G401.6 (cell line): Measurements from ENCODE around the gene TTC3.
"Not testable (repeated sequence)": the region's sequence is repeated elsewhere in the genome, so short reads cannot be mapped to it uniquely, and the experiment has no call there.

ENCODE experiments used
- FAIRE-seq: peaks from 2 replicates; lab custom pipeline; 2012; peaks lifted over from hg19 to GRCh38; lab: Jason Lieb, UNC

Gene TTC3

DNA sequence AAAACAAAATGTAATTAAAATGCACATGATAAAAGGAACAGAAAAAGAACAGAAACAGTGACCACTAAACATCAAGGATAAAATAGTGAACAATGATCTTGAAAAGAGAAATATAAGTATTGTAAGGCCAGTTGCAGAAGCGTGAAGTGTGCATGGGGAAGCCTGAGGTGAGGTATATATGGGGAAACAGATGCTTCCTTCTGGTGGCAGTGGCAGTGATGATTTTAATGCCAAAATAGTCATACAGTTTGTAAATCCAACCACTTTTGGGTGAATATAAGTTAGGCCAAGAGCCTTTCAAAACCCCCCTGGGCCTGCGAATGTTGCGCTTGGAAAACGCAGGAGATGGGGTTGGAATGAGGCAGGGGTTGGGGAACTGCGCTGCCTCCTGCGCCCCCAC is 27.3 kb downstream of the TTC3 start:
- no peak for FAIRE-seq

DNA sequence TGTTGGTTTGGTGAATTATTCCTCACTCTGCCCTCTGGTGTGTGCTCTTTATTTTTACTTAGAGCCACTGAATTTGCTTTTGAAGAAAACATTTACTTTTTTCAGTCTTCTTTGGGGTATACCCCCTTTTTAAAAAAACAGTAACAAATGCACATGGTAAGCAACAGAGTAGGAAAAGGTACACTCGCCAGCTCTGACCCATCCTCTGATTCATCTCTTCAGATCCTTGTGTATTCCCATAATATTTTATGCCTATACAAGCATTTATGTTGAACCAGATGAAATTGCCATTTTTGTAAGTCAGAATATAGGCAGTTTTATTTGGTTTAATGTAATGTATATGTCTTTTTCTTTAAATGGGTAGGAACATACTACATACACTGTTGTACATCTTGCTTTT is 28.3 kb downstream of the TTC3 start:
- no peak for FAIRE-seq

DNA sequence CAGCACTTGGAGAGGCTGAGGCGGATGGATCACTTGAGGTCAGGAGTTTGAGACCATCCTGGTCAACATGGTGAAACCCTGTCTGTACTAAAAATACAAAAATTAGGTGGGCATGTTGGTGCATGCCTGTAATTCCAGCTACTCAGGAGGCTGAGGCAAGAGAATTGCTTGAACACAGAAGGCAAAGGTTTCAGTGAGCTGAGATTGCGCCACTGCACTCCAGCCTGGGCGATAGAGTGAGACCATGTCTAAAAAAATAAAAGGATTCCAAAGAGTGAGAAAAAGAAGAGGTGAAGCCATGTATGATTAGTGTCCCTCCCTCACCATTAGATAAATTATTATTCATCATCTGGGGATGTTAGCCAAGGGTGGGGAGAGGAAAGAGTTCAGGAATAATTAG is 29.7 kb downstream of the TTC3 start:
- not testable (repeated sequence) for FAIRE-seq

GRCh38 chr21:37106998-37107397 is 33.9 kb downstream of the TTC3 start:
- no peak for FAIRE-seq

DNA sequence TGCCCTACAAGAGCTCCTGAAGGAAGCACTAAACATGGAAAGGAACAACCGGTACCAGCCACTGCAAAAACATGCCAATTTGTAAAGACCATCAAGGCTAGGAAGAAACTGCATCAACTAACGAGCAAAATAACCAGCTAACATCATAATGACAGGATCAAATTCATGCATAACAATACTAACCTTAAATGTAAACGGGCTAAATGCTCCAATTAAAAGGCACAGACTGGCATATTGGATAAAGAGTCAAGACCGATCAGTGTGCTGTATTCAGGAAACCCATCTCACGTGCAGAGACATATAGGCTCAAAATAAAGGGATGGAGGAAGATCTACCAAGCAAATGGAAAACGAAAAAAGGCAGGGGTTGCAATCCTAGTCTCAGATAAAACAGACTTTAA is 38.0 kb downstream of the TTC3 start:
- FAIRE-seq = not testable (repeated sequence)

- not testable (repeated sequence) for FAIRE-seq
These were observed 41.2 kb downstream of the TTC3 start for GRCh38 chr21:37114301-37114700.

DNA sequence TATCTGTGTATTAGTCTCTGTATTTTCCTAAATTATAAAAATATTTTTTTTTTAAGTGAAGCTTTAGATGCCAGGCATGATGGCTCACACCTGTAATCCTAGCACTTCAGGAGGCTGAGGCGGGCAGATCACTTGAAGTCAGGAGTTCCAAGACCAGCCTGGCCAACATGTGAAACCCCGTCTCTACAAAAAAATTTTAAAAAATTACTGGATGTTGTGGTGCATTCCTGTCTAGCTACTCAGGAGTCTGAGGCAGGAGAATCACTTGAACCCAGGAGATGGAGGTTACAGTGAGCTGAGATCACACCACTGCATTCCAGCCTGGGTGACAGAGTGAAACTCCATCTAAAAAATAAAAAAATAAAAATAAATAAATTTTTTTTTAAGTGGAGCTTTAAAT is 43.4 kb downstream of the TTC3 start:
- not testable (repeated sequence) for FAIRE-seq

DNA sequence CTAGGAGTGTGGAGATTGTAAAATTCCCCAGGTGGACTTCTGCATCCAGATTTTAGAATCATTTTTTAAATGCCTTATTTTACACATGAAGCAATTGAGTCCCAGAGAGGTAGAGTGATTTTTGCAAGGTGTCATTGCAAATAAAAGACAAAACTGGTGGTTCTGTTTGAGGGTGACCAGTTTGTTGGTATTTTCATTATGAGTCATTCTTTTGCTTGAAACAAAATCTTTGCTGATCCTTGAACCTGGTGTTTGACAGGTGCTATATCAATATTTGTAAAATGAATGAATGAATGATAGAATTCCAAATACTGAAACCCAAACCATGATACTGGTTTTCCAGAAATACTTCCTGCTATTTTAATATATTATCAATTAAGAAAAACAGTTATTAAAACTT is 44.1 kb downstream of the TTC3 start:
- no peak for FAIRE-seq

- FAIRE-seq = no peak
These were observed 45.3 kb downstream of the TTC3 start for GRCh38 chr21:37118187-37118826.

DNA sequence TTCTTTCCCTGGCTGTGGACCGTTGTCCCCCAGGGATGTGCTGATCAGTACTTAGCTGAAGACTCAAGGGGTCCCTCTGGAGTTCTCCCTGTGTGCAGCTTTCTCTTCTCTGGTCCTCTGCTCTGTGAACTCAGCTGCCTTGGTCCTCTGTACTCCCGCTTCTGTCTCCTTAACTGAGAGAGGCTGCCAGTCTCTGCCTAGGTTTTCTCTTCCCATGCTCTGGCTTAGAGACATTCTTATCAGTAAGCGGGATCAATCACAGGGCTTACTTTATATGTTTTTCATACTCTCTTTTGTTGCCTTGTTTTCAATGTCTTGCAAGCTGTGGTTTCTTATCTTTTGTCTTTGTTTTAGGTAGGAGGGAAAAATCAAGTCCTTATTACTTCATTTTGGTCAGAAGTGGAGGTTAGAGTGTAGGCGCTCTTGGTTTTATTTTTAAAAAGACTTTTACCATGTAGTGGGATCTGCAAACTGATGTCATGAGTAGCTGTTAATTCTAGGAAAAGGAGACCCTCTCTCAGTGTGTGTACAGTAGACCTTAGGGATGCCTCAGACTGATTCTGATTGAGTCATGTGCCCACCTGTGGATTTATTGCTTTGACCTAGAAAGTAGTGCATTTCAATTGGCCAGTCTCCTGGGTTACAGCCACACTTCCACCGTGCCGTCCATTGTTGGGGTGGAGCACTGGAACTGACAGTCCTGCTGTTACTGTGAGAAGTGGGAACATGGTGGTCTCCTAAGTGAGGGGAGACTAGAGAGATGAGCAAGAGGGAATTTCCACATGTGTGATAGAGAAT is 46.6 kb downstream of the TTC3 start:
- no peak for FAIRE-seq

DNA sequence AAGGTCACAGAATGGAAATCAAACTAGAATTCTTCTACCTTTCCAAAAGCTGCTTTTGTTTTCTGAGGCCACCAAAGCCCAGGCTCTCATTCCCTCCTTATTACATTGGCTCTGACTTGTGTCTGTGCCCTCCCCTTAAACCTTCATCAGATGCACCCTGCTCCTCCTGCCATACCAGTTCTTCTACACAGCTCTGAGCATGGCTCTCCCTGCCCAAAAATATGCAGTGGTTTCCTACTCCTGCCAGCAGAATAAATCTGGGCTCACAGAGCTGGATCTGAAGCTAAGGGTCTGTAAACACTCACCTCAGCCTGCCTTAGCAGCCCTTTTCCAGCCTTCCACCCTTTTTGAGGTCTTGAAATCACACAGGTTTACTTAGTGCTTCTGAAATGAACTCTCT is 55.0 kb downstream of the TTC3 start:
- FAIRE-seq = no peak

GRCh38 chr21:37130971-37131370 is 57.9 kb downstream of the TTC3 start:
- FAIRE-seq = no peak

GRCh38 chr21:37136261-37136660 is 63.2 kb downstream of the TTC3 start:
- no peak for FAIRE-seq

- no peak for FAIRE-seq
These were observed 63.7 kb downstream of the TTC3 start for GRCh38 chr21:37136744-37137143.

DNA sequence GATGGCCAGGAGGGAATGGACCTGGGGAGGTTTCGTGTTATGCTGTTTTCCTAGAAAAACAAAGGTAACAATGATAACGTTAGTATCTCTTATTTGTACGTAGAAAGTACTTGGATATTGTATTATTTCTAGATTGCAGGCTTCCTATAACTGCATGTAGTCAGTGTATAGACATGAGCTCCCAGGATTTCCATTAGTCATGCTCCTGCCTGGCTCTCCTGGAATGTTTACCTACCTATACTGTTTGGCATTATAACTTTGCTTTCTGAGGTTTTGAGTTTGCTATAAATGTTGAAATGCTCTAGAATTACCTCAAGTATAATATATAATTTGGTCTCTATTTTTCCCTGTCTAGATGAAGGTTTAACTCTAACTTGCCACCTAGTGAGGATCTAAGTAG is 66.1 kb downstream of the TTC3 start:
- FAIRE-seq = no peak

DNA sequence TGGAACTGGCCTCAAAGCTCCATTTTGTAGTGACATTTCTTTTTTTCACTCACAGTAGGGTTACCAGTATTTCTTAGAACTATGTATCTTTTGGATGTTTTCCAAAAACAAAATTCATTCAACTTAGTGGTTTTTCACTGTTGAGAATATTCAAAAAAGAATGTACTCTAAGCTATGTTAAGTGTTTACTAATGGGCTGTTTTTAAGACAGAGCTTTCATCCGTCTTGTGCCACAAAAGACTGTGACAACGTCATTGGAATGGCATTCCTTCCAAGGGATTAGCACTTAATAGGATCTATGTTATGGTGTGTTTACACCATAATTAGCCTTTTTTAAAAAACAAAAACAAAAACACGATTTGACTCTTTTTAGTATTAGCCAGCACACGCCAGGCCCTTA is 66.8 kb downstream of the TTC3 start:
- FAIRE-seq = no peak

DNA sequence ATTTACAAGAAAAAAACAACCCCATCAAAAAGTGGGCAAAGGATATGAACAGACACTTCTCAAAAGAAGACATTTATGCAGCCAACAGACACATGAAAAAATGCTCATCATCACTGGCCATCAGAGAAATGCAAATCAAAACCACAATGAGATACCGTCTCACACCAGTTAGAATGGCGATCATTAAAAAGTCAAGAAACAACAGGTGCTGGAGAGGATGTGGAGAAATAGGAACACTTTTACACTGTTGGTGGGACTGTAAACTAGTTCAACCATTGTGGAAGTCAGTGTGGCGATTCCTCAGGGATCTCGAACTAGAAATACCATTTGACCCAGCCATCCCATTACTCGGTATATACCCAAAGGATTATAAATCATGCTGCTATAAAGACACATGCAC is 70.3 kb downstream of the TTC3 start:
- FAIRE-seq = not testable (repeated sequence)

DNA sequence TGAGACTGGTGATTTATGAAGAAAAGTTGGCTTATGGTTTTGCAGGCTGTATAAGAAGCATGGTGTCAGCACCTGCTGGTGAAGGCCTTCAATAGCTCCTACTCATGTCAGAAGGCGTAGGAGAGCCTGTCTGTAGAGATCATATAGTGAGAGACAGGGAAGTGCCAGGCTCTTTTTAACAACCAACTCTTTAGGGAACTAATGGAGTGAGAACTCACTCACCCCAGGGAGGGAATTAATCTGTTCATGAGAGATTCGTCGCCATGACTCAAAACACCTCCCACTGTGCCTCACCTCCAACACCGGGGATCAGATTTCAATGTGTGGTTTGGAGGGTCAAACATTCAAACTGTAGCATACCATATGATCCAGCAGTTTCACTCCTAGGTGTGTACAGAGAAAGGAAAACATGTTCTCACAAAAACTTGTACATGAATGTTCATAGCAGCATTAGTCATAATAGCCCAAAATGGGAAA is 72.6 kb downstream of the TTC3 start:
- no peak for FAIRE-seq

GRCh38 chr21:37146320-37147235 is 73.5 kb downstream of the TTC3 start:
- no peak for FAIRE-seq

DNA sequence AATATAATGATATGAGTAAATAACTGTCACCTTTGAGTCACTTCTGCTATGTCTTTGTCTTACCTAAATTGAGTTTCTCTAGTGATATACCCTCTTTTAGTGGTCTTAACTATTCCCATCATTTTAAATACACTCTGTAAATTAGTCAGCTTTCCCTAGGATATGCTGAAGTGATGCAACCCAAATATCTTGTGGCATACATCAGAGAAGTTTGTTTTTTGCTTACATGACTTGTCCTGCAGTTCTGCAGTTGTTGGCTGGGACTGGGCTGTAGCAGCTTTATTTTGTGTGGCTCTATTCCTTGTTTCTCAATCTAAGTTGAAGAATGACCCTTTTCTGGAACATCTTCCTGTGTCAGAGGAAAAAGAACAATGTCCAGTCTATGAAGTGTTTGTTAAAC is 76.4 kb downstream of the TTC3 start:
- no peak for FAIRE-seq

DNA sequence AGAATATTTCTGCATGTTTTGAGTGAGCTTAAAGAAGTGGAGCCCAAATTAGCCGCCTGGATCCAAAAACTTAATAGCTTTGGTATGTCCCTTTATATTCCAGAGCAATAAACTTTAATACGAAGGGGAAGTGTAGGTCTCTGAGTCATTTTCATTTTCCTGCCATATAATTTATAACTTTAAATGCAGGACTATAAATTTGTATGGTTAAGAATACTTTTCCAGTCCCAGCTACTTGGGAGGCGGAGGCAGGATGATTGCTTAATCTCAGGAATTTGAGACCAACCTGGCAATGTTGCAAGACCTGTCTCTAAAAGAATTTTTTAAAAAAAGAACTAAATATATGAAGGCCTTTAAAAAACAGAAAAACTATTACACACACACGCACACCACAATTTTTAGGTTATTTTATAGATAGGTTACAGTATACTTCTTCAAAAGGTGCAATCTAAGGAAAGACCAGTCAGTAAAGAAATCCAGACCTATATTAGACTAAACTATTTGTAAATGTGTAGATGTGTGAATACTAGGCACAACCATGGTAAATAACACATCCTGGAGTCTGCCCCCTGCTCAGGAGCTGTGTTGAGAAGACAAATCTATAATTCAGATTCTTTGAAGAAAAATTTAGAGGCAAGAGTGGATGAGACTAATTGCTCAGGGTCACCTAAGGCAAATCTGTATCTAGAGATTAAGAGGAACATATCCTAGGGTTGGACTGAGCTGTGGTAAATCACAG is 80.3 kb downstream of the TTC3 start:
- no peak for FAIRE-seq

GRCh38 chr21:37153935-37154350 is 80.9 kb downstream of the TTC3 start:
- FAIRE-seq = no peak
